RPMI7951 (cell line): Measurements from ENCODE around the gene SPTLC3. TPM values are rescaled to one million over a fixed set of nuclear protein-coding genes. Genes with fewer than 3 reads are reported as not detected.

Experiments used
- DNase-seq: peaks from one replicate; pipeline ENCODE4 v3.0.0-alpha.2; 2012; ENCODE audit warnings: low read depth
- total RNA-seq: library from RNA; depleted of rRNA; stranded (reverse); fragments of >200 nt; shearing (Covaris generic); gene quantifications from 2 replicates; pipeline ENCODE4 v1.2.3, GENCODE V29; 2014; rRNA removed

SPTLC3 gene
- total RNA-seq, 1 experiment from 2014 or later: 16.6 TPM

DNA sequence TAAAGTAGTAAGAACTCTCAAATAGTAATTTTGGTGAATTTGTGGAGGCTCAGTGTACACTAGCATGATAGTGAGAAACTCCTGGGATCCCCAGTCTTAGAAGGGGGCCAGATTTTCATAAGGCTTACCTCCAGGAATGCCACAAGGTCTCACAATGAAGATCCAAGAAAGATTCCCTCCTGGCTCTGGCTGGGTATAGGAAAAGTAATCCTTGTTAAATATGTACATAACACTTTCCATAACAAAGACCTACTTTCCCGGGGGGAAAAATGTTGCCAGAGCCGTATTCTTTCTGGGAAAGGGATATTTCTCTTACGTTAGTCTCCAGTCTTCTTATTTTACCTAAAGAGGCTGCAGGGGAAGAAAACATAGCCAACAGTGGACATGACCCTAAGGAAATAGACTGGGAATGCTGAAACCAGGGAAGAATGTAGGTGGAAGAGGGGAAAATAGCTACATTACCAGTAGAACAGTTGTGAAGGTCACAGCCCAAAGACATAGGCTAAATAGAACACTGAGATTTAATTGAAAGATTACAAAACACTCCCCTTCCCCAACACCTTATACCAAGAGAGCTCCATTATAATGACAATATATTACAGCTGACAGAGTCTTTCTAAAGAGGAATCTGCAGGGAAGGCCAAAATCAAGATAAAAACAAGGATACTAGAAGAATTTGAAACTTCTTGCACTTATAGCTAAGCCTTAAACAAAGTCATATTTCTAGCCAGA is 177.4 kb downstream of the SPTLC3 start:
- DNase-seq: no peak

DNA sequence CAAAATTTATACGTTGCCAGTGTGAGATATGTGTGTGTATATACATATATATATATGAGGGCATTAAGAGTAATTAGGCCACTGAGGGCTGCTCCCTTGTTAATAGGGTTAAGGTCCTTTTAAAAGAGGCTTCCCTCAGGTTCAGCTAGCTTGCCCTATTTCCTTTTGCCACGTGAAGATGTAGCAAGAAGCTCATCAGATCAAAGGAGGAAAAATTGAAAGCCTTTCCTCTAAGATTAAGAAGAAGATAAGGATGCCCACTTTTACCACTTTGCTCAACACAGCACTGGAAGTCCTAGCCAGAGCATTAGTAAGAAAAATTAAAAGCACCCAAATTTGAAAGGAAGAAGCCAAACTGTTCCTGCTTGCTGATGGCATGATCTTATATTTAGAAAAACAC is 179.1 kb downstream of the SPTLC3 start:
- DNase-seq: no peak

DNA sequence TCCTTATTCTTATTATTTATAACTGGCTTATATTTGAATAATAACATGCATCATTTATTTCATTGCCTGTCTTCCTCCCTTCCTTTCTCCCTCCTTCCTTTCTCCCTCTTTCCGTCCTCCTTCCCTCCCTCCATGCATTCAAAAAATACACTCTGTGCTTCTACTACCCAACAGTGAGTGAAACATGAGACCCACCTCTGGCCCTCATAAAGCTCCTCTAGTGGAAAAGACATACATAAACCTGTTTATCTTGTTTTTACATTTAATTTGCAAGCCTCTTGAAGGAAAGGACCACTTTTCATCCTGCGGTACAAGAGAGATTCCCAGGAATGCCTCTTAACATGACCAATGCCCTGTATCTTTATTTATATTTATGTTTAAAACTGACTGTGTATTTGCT is 190.5 kb downstream of the SPTLC3 start:
- no peak for DNase-seq

DNA sequence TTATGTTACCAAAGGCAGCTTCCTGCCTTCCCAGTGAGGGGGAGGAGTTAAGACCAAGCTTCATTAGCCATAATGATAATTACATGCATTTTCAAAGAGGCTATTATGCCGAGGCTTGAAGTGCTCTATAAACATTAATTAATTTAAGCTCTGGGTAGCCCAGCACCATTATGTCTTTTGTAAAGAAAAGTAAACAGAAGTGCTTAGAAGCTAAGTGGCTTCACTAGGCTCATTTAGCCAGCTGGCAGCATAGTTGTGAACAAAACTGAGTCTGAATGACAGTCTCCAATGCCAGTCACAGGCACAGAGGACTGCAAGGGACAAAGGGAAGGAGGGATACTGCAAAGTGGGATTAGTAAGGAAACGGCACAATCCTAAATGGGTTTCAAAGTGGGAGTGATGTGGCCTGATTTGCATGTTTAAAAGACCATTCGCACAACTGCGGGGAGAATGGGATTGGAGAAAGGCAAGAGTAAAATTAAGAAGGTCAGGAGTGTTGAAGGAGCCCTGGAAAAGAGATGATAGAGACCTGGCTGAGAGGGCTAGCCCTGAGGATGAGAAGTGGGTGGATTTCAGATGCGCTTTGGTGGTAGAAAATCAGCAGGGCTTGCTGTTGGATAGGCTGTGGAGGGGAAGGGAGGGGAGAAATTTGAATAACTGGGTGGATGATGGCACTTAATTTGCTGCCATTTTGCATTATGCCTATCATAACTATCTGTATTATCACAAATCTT is 192.2 kb downstream of the SPTLC3 start:
- no peak for DNase-seq

DNA sequence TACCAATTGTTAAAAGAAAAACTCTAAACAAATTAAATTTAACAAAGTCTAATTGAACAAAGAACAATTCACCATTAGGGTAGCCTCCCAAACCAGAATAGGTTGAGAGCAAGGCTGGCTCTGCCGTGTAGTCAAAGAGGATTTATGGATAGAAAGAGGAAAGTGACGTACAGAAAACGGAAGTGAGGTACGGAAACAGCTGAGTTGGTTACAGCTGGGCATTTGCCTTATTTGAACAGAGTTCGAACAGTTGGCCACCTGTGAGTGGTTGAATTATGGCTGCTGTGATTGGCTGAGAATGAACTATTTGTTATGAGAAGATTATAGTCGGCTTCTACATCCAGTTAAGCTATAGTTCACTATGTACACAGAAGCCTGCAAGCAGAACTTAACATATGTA is 193.8 kb downstream of the SPTLC3 start:
- no peak for DNase-seq

DNA sequence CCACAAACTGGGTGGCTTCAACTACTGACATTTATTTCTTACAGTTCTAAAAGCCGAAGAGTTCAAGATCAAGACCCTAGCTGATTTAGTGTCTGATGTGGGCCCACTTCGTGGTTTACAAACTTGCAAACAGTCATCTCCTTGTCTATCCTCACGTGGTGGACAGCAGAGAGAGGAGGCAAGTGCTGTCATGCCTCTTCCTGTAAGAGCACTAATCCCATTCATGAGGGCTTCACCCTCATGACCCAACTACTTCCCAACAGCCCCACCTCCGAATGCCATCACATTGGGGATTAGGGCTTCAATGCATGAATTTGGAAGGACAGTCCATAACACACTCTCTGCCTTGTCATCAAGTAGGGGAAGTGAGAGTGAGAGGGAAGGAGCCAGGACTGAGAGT is 196.7 kb downstream of the SPTLC3 start:
- no peak for DNase-seq

- peak; percentile 51 for DNase-seq
Measured at GRCh38 chr20:13205848-13206434, 197.2 kb downstream of the SPTLC3 start.

DNA sequence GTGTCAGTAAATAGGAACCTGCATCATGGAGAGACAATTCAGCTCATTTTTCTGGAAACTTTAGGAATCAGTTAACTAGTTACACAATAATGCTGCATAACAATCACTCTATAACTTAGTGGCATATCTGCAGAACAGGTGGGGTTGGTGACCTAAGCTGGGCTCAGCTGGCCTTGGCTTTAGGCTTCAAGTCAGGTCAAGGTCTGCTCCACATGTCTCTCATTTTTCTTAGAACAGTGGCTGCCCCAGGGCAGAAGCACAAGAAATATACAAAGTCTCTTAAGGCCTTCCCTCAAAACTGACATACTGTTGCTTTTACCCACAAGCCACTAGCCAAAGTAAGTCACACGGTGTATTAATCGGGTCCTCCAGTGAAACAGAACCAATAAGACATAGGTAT is 198.2 kb downstream of the SPTLC3 start:
- DNase-seq: no peak

DNA sequence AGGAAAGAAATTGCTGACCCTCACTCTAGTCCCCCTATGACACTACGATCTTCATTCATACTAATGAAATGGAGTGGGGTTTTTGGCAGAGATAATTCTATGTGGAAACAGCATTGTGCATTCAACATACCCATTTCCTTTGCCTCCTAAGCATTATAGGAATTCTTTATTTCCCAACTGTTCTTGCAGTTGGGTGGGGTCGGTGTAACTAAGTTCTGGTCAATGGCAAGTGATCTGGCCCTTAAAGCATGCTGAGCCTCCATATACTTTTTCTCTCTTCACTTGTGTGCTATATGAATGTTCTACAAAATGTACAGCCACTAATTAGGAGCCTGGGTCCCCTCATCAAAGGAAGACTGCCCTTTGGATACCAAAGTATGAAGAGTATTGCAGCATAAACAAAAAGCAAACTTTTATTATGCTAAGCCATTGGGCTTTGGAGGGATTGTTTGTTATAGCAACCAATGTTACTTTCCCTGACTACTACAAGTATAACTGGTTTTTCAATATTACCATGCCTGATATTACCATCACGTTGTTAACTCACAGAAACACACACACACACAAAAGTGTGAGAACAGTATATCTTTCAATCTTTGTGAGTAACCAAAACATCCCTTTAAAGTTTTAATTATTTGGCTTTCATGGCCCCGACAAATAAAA is 203.3 kb downstream of the SPTLC3 start:
- DNase-seq: no peak

DNA sequence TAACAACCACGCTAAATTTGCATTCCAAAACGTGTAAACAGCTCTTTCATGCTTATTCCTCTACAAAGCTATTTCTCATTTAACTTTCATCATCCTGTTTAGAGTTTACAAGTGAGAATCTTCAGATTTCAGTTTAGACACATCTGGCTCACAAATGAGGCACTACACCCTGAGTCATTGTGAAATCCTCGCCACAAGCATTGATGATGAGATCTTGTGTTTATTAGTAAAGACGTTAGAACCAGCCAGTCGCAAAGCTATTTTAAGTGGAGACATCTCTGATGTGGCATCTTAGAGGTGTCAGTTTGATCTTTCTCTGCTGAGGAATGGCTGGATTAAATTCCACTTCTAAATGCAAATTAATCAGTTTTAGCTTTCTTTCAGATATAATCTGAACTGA is 204.0 kb downstream of the SPTLC3 start:
- DNase-seq: peak; percentile 86

- peak; percentile 45 for DNase-seq
Measured at GRCh38 chr20:13213335-13213734, 204.6 kb downstream of the SPTLC3 start.

DNA sequence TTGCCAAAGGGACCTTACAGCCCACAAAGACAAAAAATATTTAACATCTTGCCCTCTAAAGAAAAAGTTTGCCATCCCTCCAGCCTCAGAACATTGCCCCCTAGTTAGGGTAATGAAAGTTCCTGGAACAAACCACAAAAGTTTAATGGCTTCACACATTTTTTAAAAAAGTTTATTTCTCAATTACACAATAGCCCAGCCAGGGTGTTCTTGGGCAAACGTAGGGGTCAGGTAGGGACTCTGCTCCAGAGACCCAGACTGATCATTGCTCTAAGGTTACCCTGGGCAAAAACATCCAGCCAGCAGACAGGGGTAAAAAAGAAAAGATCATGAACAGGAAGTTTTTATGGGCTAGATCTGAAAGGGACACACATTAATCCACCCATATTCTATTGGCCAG is 207.8 kb downstream of the SPTLC3 start:
- no peak for DNase-seq

Other genes with a start within 250 kb of the SPTLC3 start
- 0.39 and 0.48 TPM in 2 replicates for gene ISM1, start 212.3 kb downstream of the SPTLC3 start, total RNA-seq